ENCODE measurements around the gene INTS11.

Gene INTS11

DNA sequence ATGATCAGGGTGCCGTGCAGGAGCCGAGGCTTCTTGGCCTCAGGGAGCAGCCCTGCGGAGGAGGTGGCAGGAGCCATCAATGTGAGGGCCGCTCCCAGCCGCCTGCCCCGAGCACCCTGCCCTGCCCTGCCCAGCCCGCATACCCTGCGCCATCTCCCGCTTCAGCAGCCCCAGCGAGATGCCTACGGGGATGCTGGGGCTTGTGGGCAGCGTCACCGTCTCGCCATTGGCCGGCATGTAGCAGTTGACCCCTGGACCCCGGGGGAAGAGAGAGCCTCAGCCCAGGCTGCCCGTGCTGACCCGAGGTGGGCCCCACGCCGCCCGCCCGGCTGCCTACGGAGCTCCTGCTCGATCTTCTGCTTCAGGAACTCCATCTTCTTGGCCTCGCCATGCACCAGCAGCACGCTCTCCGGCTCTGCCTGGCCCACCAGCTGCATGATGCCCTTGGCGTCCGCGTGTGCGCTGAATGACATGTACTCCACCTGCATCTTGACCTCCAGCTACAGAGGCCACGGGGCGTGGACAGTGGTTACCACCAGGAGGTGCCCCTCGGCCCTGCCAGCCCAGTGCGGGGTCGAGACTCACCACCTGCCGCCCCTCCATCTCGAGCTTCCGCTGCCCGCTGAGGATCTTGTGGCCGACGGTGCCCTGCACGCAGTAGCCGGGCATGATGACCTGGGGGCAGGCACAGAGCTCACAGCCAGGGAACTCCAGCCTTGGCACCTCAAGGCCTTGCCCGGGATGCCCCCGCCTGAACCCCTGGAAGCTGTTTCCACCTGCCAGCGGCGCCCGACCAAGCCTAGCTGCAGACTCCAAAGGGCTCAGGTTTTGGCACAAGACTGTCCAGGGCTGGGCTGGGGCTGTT lies 11.8 kb downstream of the INTS11 start:
- DNase-seq: no peak

DNA sequence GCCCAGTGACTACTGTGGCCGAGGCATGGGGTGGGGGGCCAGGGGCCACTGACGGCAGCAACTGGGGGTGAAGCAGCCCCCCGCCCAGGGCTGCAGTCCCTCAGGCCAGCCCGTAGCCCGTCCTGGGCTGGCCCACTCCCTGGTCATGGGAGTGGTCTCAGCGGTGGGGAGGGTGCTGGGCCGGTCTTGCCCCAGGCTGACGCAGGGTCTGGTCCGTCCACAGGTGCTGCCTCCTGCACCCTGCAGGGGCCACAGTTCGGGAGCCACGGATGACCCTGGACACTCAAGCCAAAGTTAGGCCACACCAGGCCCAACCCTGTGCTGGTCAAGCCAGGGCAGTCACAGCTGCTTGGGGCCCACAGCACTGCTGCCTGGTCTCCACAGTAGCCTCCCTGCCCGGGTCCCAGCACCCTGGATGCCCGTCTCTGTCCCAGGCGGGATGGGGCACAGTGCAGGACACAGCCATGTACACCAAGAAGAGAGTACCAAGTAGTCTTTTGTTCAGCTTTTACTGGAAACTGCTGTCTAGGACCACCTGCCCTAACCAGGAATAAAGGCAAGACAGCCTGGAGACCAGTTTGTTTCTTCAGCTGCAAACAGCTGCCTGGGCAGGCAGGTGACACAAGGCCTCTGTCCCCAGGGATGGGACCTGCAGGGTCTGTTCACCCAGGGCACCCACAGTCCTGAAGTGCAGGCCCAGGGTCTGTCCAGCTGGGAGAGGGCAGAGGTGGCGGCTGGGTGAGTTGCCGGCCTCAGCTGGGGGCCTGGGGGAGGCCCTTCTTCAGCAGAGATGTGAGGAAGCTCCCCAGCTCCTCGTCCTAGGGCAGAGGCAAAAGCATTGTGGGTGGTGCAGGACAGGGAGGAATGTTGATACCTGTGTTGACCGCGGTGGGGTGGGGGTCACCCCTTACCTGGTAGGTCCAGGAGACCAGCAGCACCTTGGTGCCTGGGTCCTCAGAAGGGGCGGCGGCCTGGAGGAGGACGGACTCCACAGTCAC lies 13.1 kb downstream of the INTS11 start:
- DNase-seq: no peak

DNA sequence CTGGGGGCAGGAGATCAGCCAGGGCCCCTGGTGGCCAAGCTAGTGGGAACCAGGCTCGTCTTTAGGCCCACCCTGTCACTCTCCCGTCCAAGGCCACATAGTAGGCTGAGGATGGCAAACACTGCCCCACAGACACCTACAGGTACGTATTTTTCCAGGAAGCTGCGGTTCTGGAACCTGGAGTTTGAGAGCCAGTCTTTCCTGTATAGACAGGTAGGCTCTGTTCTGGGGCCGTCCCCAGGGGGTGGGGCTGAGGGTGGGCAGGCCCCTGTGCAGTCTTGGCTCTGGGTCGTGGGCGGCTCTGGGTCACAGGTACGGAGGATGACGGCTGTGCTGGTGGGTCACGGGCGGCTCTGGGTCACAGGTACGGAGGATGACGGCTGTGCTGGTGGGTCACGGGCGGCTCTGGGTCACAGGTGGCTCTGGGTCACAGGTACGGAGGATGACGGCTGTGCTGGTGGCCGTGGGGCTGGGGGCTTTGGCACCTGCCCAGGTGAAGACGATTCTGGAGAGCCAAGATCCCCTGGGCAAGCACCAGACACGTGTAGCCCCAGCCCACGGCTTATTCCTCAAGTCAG lies 13.9 kb downstream of the INTS11 start:
- DNase-seq: no peak

DNA sequence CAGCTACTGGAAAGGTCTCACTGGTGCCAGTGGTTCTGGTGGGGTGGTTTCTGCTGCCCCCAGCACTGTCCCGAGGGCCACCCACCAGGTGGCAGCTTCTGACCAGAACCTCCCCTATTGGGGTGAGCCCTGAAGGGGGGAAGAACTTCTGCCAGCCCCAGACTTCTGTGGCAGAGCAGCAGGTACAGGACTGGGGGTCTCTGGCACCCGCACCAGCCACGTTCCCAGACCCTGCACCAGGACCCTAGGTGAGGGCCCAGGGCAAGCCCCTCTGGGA lies 14.4 kb downstream of the INTS11 start:
- no peak for DNase-seq

DNA sequence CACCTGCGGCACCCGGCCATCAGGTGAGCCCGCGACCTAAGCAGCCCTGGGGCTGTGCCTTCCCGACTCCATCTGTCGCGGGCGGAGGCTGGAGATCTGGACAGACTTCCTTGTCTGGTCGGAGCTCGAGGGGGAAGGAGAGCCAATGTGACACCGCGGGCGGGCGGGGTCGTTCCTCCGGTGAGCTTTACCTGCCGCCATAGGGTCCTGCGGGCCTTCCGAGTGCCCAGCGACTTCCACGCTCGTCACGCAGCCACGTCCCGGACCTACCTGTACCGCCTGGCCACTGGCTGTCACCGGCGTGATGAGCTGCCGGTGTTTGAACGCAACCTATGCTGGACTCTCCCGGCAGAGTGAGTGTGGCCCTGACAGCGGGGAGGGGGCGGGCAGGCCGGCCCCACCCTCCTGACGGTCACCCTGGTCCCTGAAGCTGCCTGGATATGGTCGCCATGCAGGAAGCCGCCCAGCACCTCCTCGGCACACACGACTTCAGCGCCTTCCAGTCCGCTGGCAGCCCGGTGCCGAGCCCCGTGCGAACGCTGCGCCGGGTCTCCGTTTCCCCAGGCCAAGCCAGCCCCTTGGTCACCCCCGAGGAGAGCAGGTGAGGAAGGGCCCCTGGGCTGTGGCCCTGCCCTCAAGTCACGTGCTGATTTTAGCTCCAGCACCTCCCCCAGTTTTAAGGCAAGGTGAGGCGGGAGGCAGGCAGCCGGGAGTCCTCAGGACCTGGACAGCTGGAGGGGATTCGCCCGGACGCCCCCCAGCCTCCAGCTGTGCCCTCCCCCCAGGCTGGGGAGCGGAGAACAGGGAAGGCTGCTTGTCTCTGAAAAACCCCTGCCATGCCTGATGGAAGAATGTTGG lies 15.0 kb downstream of the INTS11 start:
- no peak for DNase-seq

DNA sequence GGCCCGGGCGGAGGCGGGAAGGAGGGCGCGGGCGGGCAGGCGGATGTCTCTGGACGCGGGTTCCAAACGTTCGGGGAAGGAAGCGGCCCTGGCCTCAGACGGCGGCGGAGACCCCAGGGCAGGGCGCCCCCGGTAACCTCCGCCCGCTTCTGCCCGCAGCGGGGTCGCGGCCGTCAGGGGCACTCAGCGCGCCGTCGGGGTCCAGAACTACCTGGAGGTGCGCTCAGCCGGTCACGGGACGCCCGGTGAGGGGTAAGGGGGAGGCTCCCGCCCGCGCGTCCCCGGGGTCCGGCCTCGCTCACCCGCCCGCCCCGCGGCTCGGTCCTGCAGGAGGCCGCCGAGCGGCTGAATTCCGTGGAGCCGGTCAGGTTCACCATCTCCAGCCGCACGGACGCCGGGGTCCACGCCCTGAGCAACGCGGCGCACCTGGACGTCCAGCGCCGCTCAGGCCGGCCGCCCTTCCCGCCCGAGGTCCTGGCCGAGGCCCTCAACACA lies 15.7 kb downstream of the INTS11 start:
- no peak for DNase-seq

DNA sequence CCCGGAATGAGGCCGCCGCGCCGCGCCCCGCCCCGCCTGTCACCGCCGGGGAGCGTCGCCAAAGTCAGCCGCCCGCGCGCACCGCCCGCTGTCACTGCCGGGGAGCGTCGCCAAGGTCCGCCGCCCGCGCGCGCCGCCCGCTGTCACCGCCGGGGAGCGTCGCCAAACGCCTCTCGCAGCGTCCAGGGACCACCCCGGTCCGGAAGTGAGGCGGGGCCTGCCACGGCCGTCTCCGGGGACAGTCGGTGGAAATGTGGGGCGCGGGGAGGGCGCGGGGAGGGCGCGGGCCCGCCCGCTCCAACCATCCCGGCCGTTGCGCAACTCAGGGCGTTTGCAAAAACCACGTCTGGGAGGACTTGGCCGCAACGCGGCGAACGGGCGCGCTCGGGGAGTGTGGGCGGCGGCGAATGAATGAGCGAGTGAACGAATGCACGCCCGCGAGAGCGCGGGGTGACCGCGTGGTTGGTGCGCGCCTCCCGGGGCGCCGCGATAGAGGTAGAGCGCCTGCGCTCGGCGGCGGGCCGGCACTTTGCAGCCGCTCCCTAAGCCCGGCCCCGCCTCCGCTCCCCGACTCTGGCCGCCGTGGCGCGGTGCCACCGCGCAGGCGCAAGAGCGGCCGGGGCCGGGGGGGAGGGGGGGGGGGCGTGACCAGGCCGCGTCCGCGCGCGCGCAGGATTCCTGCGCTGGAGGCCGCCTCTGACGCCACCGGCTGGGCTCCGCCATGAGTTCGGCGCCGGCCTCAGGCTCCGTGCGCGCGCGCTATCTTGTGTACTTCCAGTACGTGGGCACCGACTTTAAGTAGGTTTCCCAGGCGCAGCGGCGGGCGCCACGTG lies 16.3 kb downstream of the INTS11 start, which contains the start of the genes ACAP3 and PUSL1:
ACAP3 (minus strand) TSS at position 8 of the 833 bp plus-strand sequence. CDS start 115 bp downstream, outside the sequence.
PUSL1 (plus strand) TSS at position 675 of the 833 bp plus-strand sequence; CDS start at position 722, 47 bp downstream.
- DNase-seq: peak; percentile 98

DNA sequence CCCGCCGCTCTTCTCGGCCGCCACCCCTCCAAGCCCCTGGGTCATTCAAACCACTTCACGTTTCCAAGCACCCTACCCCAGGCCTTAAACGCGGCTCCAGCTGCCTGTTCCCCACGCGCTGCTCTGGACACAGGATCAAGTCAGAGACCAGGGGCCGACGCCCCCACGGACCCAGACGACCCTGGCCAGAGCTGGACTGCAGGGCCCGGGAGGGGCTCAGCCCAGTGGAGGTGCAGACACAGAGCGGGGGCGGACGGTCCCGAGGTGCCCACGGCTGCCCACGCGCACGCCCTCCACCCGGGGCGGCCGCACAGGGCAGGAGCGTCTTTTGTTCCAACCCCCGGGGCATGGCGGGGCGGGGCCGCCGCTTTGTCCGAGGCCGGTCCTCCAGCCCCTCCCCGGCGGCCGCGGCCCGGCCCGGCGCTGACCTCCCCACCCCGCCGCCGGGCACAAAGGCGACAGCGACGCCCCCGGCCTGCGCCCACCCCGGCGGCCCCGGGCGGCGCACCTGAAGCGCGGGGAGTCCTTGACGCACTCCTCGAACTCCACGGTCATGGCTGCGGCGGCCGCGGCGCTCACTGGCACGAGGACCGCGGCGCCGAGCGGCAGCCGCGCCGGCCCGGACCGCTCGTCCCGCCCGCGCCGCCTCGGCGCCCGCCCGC lies 17.1 kb downstream of the INTS11 start:
- DNase-seq: no peak

DNA sequence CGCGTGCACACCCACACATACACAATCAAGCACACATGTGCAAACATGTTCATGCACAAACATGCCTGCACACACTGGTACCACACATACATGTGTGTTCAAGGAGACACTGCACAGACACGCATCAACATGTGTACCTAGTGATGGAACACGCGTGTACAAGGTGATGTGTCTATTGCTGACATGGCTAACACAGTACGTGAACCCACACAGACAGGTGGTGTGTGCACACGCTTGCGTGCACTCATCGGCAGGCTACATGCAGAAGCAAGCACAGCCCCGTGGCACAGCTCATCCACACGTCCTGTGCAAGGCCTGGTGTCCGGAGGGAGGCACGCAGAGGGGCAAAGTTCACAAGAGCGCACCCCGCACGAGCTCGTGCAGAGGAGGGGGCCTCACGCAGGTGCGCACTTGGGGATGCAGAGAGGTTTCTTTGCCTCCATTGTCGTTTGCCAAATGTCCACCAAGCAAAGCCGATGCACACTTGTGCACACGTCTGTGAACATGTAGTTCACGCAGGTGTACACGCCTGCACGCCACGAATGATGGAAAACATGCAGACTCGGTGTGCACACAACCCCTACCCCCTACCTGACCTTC lies 17.7 kb downstream of the INTS11 start:
- DNase-seq: no peak

DNA sequence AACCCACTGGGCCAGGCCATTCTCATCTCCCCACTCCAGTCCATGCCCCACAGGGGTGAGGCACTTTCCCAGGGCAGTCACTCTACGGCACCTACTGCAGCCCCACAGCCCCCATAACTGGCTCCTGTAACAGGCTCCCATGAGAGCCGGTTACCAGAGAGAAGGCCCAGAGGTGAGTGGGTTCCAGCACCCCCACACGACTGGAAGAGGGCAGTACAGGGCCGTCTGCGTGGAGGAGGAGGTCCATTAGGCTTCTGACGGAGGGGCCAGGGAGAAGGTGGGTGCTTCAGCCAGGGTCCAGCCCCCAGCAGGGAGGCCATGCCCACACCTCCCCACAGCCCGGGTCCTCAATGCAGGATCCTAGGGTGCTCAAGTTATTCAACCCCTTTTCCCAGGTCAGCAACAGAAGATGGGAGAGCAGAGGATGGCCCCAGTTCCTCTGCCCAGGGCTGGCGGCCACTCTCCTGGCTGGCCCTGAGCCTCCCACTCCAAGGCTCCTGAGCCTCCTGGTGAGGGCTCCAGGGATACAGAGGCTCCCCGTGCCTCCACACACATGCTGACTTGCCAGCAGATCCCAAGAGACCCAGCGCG lies 18.3 kb downstream of the INTS11 start:
- no peak for DNase-seq

DNA sequence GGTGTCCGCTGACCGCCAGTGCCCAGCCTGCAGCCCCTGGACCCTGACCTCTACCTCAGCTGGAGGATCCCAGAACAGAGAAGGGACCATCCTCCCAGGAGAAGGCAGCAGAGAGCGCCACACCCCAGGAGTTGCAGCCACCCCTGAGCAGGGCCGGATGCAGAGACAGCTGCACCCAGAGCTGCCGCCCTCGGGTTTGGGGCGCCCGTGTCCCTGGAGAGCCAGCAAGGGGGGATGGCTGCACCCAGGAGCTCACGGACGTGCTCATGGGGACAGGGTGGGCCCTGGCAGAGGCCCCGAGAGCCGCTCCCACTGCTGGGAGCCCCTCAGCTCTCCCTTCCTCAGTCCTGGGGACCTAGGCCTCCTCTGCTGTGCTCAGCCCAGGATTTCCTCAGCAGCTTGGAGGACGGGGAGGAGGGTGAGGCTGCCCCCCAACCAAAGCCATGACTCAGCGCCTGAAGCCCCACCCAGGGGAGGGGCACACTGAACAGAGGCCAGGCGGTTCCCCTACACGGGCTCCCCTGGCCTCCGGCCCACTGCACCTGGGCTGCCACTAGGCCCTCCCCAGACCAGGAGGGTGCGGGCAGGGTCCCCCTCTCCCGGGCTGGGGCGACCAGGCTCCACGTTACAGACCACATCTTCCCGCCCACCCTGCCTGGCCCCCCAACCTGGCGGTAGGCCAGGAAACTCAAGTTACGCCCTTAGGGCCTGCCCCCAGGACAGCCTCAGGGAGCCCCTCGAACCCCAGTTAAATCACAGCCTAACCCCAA lies 19.0 kb downstream of the INTS11 start:
- DNase-seq: no peak

DNA sequence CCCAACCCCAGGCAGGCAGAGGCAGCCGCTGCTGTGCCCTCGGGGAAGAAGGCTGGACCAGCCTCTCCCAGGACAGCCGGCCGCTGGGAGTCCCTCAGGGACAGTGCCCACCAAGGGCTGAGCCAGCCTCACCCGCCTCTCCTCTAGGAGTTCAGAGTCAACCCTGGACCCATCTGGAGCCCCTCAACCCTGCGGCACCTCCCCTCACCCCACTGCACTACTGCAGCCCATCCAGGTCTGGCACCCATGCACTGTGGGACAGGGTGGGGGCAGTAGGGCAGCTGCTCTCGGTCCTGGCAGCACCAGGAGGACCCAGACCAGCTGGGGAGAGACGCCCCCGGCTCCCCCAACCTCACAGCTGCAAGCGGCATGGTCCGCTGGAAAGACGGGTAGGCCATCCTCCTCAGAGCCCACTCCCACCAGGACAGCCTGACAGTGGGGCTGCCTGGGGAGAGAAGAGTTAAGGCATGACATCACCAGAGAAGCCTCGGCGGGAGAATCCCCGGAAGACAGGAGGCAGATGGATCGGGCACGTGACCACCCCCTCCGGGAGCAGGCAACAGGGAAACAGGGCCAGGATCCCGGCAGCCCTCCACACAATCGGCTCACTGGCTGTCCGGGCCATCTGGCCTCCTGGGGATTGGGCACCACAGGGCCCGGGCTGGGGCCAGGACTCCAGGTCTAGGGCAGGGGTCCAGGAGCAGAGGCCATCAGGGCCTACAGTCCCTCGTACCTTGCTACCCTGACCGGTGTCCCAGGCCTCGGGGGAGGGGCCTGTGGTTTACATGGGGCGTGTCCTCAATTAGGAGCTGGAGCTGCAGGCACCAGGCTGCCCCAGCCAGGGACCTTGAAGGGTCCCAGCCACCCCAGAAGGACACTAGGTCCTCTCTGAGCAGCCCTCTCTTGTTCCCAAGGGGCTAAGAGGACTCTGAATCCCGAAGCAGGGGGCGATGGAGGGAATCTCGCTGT lies 19.8 kb downstream of the INTS11 start:
- no peak for DNase-seq

DNA sequence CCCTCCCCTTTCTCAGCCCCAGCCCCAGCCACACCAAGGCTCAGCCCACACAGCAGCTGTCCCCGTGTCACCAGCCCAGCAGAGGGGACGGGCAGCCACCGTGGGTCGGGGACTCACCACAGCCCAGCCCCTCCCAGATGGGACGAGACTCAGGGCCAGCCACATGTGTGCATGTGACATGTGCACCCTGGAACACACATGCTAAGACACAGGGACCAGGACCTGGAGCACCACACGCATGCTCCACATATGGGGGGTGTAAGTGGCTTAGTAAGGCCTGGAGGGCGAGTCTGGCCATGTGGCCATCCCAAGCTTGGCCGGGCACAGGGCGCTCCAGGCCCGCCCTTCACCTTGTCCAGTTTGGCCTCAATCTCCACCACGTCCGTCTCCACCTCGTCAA lies 20.7 kb downstream of the INTS11 start:
- no peak for DNase-seq

DNA sequence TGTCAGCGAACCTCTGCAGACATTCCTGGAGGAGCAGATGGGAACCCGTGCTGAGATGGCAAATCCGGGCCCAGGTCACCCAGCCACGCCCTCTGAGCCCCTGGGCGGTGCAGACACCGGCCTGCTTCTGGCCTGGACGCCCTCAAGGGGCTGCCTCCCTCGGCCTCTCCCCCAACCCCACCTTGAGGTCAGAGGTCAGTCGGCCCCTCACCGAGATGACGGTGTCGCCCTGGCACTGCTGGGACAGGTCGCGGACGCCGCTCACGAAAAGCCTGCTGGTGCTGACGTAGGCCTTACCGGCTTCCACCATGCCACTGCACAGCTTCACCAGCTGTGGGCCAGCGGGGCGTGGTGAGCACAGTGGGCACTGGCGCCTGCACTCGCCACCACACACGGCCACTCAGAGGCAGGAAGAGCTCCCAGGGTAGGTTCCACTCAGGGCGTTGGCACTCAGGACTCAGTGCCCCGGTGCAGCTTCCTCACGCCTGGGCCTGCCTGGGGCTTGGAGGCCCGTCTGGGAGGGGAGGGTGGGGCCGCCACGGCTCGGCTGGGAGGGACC lies 21.4 kb downstream of the INTS11 start:
- DNase-seq: no peak

DNA sequence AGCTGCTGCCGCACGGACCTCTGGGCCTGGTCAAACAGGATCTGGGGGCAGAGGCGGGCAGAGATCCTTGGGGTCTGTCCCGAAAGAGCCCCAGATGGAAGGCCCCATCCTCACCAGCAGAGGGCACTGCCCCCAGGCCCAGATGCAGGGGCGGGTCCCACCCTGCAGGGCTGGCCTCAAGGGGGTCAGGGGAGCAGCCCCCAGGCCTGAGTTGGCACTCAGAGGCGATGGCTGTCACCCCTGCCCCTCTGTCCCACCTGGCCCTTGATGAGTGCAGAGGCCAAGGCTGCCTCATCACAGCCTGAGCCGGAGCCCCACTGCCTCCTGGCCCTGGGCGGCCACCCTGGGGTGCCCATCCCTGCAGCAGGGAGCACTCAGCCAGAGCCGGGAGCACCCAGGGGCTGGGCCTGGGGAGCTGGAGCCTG lies 22.4 kb downstream of the INTS11 start:
- no peak for DNase-seq

DNA sequence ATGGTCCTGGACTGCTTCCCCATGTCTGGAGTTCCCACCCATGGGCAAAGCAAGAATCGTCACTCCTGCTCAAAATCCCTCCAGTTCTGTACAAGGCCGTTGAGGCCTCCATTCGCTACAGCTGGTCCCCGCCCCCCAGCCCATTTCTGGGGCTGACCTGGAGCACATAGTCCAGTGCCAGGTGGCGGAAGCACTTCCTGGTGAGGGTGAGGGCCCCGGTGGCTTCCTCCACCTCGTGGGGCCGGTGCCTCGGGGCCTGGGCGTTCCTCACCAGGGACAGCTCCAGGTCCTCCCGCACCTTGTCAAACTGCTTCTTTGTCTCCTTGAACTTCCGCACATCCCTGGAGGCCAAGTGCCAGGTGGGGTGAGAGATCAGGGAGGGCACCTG lies 24.1 kb downstream of the INTS11 start:
- no peak for DNase-seq

DNA sequence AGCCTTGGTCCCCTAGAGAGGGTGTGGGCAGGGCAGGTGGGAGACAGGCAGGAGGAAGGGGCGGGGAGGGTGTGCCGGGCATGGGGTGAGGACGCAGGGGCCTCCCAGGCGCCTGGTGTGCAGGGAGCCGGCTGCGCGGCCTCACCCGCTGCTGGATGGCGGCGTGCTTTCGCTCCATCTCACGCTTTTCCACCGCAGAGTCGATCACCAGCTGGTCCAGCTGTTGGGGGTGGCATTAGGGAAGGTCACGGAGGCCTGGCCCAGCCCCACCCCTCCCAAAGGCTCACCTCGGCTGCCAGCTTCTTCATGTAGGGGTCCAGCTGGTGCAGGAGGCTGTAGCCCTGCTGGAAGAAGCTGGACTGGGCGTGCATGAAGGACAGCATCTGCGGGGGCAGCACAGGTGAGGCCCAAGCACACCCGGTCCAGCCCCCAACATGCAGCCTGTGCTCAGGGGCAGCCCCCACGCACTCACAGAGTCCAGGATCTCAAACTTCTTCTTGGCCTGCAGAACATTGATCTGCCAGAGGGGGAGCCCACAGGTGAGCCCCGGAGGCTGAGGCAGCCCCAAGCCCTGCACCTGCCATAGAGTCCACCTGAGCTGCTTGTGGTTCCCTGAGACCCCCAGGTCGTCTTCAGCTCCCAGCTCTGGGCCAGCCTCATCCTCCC lies 24.6 kb downstream of the INTS11 start:
- no peak for DNase-seq
